DOHH2 (cell line): ENCODE measurements around the gene COL18A1.

Experiments
- H3F3A ChIP-seq: fragments of 200-600 bp; sonication (generic), shearing (Covaris generic); 2 replicates; pipeline ENCODE4 v1.6.0; 2016; ENCODE audit warnings: antibody characterized with exemption, mild to moderate bottlenecking; ENCODE audit not compliant: control insufficient read depth, insufficient read depth
- H3K27ac ChIP-seq: fragments of 200-600 bp; sonication (generic); 2 replicates; pipeline ENCODE4 v1.5.1; 2014; ENCODE audit warnings: low read depth, mild to moderate bottlenecking, low read length, moderate library complexity
- H3K27me3 ChIP-seq: fragments of 200-600 bp; sonication (generic); 2 replicates; pipeline ENCODE4 v1.6.1; 2014; ENCODE audit warnings: mild to moderate bottlenecking, low read length, mixed read lengths; ENCODE audit not compliant: control insufficient read depth
- H3K36me3 ChIP-seq: fragments of 200-600 bp; sonication (generic); 2 replicates; pipeline ENCODE4 v1.6.1; 2014; ENCODE audit warnings: mild to moderate bottlenecking, low read length, moderate library complexity, mixed read lengths; ENCODE audit not compliant: control insufficient read depth
- H3K4me1 ChIP-seq: fragments of 200-600 bp; sonication (generic); 2 replicates; pipeline ENCODE4 v1.6.1; 2014; ENCODE audit warnings: mild to moderate bottlenecking, low read length, mixed read lengths; ENCODE audit not compliant: control insufficient read depth
- H3K4me2 ChIP-seq: fragments of 200-600 bp; sonication (generic); 2 replicates; pipeline ENCODE4 v1.6.0; 2014; ENCODE audit warnings: mild to moderate bottlenecking, low read length, moderate library complexity
- H3K4me3 ChIP-seq: fragments of 200-600 bp; sonication (generic); 2 replicates; pipeline ENCODE4 v1.5.1; 2014; ENCODE audit warnings: mild to moderate bottlenecking, low read length, mixed read lengths
- H3K79me2 ChIP-seq: fragments of 200-600 bp; sonication (generic); 2 replicates; pipeline ENCODE4 v1.6.1; 2014; ENCODE audit warnings: mild to moderate bottlenecking, low read length, mixed read lengths; ENCODE audit not compliant: control insufficient read depth
- H3K9me2 ChIP-seq: fragments of 200-600 bp; sonication (generic); replicated peaks from 2 replicates; pipeline ENCODE4 v1.6.1; 2014; ENCODE audit warnings: mild to moderate bottlenecking, low read length, mixed read lengths; ENCODE audit not compliant: control insufficient read depth
- H3K9me3 ChIP-seq: fragments of 200-600 bp; sonication (generic); 2 replicates; pipeline ENCODE4 v1.6.1; 2014; ENCODE audit warnings: antibody characterized with exemption, low read length, mixed read lengths; ENCODE audit not compliant: control insufficient read depth, insufficient read depth
- H4K20me1 ChIP-seq: fragments of 200-600 bp; sonication (generic); 2 replicates; pipeline ENCODE4 v1.6.0; 2014; ENCODE audit warnings: low read depth, mild to moderate bottlenecking, antibody characterized with exemption, low read length, moderate library complexity; ENCODE audit not compliant: control insufficient read depth, insufficient read depth
- CTCF ChIP-seq: fragments of 200-600 bp; sonication (generic); IDR thresholded peaks from one replicate; pipeline ENCODE4 v1.5.1; 2014; ENCODE audit warnings: antibody characterized with exemption, mild to moderate bottlenecking, low read depth, low read length; ENCODE audit not compliant: poor library complexity, severe bottlenecking
- EZH2phosphoT487 ChIP-seq: fragments of 200-600 bp; sonication (generic); IDR thresholded peaks from 2 replicates; pipeline ENCODE4 v1.6.1; 2017; ENCODE audit warnings: borderline replicate concordance, mild to moderate bottlenecking, antibody characterized with exemption, low read length, moderate library complexity, mixed read lengths

Gene COL18A1

GRCh38 chr21:45556302-45556644 is 151.3 kb downstream of the COL18A1 start:
- Histone ChIP-seq H3F3A (peaks cover 5% of the 10 kb centered on the region), H4K20me1 (peaks cover 13% of the 10 kb centered on the region), H3K27ac (no peak overlapping the region), H3K9me2 (no peaks in the 10 kb centered on the region), H3K4me3 (no peak overlapping the region), H3K27me3 (peaks cover 25% of the 10 kb centered on the region), H3K36me3 (no peaks in the 10 kb centered on the region), H3K4me1 (peaks cover 26% of the 10 kb centered on the region), H3K79me2 (no peaks in the 10 kb centered on the region), H3K4me2 (peak overlapping the region; percentile 58), H3K9me3 (no peaks in the 10 kb centered on the region)
- no peak for TF ChIP-seq EZH2phosphoT487

- Histone ChIP-seq H3K4me1 (peaks cover 19% of the 10 kb centered on the region), H4K20me1 (peaks cover 6% of the 10 kb centered on the region), H3K36me3 (no peaks in the 10 kb centered on the region), H3K4me2 (no peak overlapping the region), H3K4me3 (no peak overlapping the region), H3K9me2 (no peaks in the 10 kb centered on the region), H3K9me3 (no peaks in the 10 kb centered on the region), H3K79me2 (no peaks in the 10 kb centered on the region), H3K27ac (no peak overlapping the region), H3K27me3 (peaks cover 18% of the 10 kb centered on the region), H3F3A (no peaks in the 10 kb centered on the region)
- TF ChIP-seq EZH2phosphoT487 = no peak
- no peak for TF ChIP-seq CTCF
Measured at GRCh38 chr21:45556645-45557615, 152.0 kb downstream of the COL18A1 start.

- no peak overlapping the region for H3K4me3 ChIP-seq
- H4K20me1 ChIP-seq = no peaks in the 10 kb centered on the region; the same call in 1 of the 2 replicates
- no peaks in the 10 kb centered on the region for H3K79me2 ChIP-seq
- no peaks in the 10 kb centered on the region for H3K9me2 ChIP-seq
- TF ChIP-seq CTCF (no peak), EZH2phosphoT487 (no peak)
- H3K27me3 ChIP-seq = peaks cover 11% of the 10 kb centered on the region
- H3K27ac ChIP-seq = no peak overlapping the region
- no peaks in the 10 kb centered on the region for H3F3A ChIP-seq
- H3K4me1 ChIP-seq = peaks cover 16% of the 10 kb centered on the region
- no peak overlapping the region for H3K4me2 ChIP-seq
- no peaks in the 10 kb centered on the region for H3K9me3 ChIP-seq
- no peaks in the 10 kb centered on the region for H3K36me3 ChIP-seq
Measured at GRCh38 chr21:45557616-45558043, 152.7 kb downstream of the COL18A1 start.

GRCh38 chr21:45558044-45558721 is 153.2 kb downstream of the COL18A1 start:
- peaks cover 6% of the 10 kb centered on the region for H3K27me3 ChIP-seq
- H3K4me2 ChIP-seq = no peak overlapping the region
- H3K79me2 ChIP-seq = no peaks in the 10 kb centered on the region
- no peak overlapping the region for H3K4me3 ChIP-seq
- H3K36me3 ChIP-seq = no peaks in the 10 kb centered on the region
- H4K20me1 ChIP-seq = no peaks in the 10 kb centered on the region
- no peak overlapping the region for H3K27ac ChIP-seq
- H3K4me1 ChIP-seq = peaks cover 16% of the 10 kb centered on the region
- H3F3A ChIP-seq = no peaks in the 10 kb centered on the region
- no peaks in the 10 kb centered on the region for H3K9me2 ChIP-seq
- TF ChIP-seq CTCF (no peak), EZH2phosphoT487 (no peak)
- no peaks in the 10 kb centered on the region for H3K9me3 ChIP-seq
